GM19395 (cell line): Measurements from ENCODE around the gene ANXA8.
"Not testable (repeated sequence)": the region's sequence is repeated elsewhere in the genome, so short reads cannot be mapped to it uniquely, and the experiment has no call there.

ENCODE experiments used
- ATAC-seq: cut with Tn5 transposase; IDR thresholded peaks from one replicate; pipeline ENCODE4 v1.9.1; 2021; ENCODE audit warnings: mild to moderate bottlenecking, moderate library complexity; ENCODE audit not compliant: unreplicated experiment

The ANXA8 gene, protein sequence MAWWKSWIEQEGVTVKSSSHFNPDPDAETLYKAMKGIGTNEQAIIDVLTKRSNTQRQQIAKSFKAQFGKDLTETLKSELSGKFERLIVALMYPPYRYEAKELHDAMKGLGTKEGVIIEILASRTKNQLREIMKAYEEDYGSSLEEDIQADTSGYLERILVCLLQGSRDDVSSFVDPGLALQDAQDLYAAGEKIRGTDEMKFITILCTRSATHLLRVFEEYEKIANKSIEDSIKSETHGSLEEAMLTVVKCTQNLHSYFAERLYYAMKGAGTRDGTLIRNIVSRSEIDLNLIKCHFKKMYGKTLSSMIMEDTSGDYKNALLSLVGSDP

GRCh38 chr10:47483923-47484322, at the start of gene ANXA8:
TSS of gene ANXA8 (minus strand) at chr10:47484115. CDS start at chr10:47483933, 182 bp downstream.
- ATAC-seq: not testable (repeated sequence)

DNA sequence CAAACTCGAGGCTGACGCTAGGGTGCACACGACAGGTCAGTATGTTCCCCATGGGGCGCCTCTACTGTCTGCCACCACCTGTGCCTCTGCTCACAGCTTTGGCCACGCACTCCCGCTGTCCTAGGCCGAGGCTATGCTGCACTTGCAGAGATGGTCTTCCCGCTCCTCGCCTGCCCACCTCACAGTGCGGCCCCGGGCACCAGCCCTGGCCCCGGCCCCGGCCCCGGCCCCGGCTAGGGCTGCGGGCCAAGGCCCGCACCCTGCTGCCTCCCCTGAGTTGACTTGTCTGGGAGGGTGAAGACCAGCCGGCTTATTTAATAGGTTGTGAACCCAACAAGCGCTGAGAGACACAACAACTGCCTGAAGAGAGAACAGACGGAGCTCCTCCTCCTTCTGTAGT, 39.6 kb upstream of the ANXA8 start, which contains the start of gene AGAP9:
AGAP9 (minus strand) TSS at position 164 of the 400 bp plus-strand sequence; CDS start at position 52, 112 bp downstream.
- not testable (repeated sequence) for ATAC-seq

GRCh38 chr10:47502313-47502712, 18.4 kb upstream of the ANXA8 start:
- not testable (repeated sequence) for ATAC-seq

DNA sequence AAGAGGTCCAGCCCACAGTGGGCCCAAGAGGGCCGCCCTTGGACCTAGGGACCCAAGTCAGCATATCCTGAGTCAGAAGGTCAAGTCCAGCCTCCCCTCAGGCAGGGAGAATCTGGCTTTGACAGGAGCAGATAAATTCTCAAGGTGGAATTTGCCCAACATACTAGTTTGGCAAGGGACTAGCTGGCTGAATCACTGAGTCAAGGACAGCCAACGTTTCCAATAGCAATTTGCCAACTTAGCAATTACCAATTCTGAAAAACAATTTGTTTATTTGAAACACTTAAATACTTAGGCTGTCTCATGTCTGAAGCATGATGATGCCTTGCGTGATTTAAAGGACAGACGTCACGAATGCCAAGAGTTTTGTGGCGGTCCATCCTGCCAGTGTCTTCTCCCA, 10.3 kb upstream of the ANXA8 start:
- ATAC-seq: not testable (repeated sequence)

GRCh38 chr10:47491600-47491999, 7.7 kb upstream of the ANXA8 start, which contains the start of gene FAM25G:
TSS of gene FAM25G (minus strand) at chr10:47491700. CDS start at chr10:47491674, 26 bp downstream.
- ATAC-seq: not testable (repeated sequence)

DNA sequence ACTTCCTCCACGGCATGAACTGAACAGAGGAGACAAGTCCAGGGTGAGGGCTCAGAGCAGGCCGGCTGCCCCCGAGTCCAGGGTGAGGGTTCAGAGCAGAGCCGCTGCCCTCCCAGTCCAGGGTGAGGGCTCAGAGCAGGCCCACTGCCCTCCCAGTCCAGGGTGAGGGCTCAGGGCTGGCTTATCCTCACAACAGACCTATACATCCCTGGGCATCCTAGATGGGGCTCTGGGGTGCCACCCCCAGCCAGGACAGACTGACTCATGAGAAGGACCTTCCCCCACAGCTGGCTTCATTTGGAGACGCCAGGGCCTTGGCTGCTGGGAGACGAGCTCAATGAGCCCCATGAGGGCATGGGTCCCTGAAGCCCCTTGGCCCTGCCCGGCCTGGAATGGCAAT, 5.7 kb upstream of the ANXA8 start:
- not testable (repeated sequence) for ATAC-seq

DNA sequence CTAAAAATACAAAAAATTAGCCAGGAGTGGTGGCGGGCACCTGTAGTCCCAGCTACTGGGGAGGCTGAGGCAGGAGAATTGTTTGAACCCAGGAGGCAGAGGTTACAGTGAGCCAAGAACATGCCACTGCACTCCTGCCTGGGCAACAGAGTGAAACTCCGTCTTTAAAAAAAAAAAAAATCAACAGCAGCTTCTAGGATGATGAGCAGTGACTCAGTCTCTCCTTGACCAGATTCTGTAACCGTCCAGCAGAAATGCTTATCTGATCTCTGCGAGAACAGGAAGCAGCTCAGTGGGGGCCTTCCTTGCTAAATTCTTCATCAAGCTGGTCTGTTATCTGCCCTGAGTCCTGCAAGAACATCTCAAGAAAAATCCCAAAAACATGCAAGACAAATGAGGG, 2.0 kb upstream of the ANXA8 start:
- ATAC-seq: not testable (repeated sequence)

GRCh38 chr10:47484786-47485185, 871 bp upstream of the ANXA8 start:
- ATAC-seq: not testable (repeated sequence)

- not testable (repeated sequence) for ATAC-seq
Observed at GRCh38 chr10:47482367-47482766, 1.5 kb downstream of the ANXA8 start.

DNA sequence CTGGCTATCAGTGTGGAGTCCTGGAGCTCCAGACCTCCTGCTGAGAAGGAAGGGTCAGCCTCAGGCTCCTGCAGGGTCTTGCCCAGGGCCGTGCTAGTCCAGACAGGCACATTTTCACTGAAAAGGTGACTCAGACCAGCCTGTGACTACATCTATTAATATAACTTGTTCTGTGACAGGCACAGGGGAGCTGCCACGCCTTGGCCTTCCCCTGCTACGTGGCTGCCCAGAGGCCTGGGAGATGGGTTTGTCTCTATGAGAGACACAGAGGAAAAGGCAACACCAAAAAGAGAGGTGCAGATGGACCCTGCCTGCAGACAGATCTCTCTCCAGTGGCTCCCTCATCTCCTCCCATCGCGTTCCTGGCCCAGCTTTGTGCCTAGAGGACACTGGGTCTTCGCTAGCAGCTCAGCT, 2.1 kb downstream of the ANXA8 start:
- ATAC-seq: not testable (repeated sequence)

- ATAC-seq: not testable (repeated sequence)
Observed at GRCh38 chr10:47481182-47481766, 2.6 kb downstream of the ANXA8 start.

DNA sequence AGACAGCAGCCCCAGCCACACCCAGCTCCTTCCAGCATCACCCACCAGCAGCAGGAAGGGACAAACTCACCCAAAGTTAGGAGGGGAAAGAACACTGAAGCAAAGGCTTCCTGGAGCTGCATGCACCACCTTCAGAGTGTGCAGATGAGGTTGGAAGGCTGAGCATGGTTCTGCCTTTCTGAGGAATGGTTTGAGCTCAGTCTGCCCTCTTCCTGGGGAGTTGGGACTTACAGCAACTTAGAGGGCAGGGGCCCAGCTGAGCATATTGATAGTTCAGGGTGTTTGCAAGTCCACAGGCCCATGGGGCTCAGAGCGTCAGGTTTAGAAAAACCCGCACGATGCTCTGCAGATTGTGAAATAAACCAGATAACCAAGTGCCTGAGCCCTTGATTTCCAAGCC, 3.8 kb downstream of the ANXA8 start:
- not testable (repeated sequence) for ATAC-seq

DNA sequence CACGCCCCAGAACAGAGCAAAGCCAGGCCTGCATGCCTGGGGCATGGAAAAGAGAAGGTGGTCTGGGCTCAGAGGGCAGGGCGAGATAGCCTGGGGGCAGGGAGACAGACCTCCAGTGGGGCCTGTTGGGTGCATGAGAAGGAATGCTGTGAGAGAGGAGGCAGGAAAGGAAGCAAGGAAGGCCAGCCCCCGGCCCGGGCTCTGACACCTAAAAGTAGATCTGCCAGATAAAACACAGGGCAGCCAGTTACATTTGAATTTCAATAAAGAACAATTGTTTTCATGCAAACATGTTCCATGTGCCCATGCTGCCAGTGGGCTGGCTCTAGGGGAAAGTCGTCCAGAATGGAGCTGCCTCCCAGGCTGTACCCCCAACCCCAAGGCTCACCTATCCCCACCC, 5.8 kb downstream of the ANXA8 start:
- ATAC-seq: not testable (repeated sequence)

- not testable (repeated sequence) for ATAC-seq
Observed at GRCh38 chr10:47477078-47477477, 6.8 kb downstream of the ANXA8 start.

DNA sequence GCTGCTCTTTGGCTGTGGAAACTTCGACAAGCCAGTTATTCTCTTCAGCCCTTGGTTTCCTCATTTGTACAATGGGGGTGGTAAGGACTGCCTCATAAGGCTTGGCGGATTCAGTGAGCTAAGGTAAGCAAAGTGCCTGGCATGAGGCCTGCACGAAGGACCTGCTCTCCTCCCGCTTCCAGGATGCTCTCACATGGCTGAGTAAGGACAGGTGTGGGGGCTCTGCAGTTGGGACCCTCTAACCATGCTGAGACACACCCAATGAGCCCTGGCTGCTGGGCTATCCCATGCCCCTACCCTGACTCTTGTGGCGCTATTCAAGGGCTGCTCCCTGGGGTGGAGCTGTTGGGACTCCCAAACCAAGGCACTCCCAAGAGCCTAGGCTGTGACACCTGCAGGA, 8.8 kb downstream of the ANXA8 start:
- ATAC-seq: not testable (repeated sequence)

GRCh38 chr10:47473516-47473915, 10.4 kb downstream of the ANXA8 start:
- not testable (repeated sequence) for ATAC-seq

DNA sequence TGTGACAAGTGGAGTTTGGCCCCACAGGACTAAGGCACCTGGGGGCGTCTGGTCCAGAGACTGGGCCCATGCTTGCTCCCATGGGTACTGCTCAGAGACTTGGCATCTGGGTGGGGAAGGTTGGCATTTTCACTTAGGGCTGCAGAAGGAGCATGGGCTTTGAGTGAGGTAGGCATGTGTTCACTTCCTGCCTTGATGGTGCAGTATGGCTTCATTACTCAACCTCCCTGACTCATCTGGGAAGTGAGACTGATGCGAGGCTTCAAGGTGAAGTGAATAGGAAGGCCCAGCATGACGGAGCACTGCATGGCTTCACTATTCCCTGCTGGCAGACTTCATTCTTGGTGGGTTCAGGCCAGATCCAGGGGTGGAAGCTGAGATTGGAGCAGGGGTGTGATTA, 11.3 kb downstream of the ANXA8 start:
- peak; percentile 81 for ATAC-seq

- not testable (repeated sequence) for ATAC-seq
Observed at GRCh38 chr10:47472072-47472471, 11.8 kb downstream of the ANXA8 start.

GRCh38 chr10:47468731-47469528, 15.0 kb downstream of the ANXA8 start:
- ATAC-seq: not testable (repeated sequence)

- not testable (repeated sequence) for ATAC-seq
Observed at GRCh38 chr10:47467957-47468356, 16.0 kb downstream of the ANXA8 start.

- not testable (repeated sequence) for ATAC-seq
Observed at GRCh38 chr10:47467458-47467857, 16.5 kb downstream of the ANXA8 start.
